Mucosa of rectum (tissue), 2 donors: ENCODE measurements around the gene CAMKMT.

Experiments
- H3K27ac ChIP-seq, 2 donors: one replicate each; pipeline ENCODE4 v1.7.0; 2013; ENCODE audit warnings: inconsistent platforms in 2 of 2, low read depth in 2 of 2, low read length in 2 of 2
- H3K27me3 ChIP-seq, 2 donors: one replicate each; pipeline ENCODE4 v1.7.0; 2013; ENCODE audit warnings: low read length in 2 of 2; ENCODE audit not compliant: control insufficient read depth in 2 of 2, insufficient read depth in 2 of 2
- H3K36me3 ChIP-seq, 2 donors: one replicate each; pipeline ENCODE4 v1.7.0; 2013; ENCODE audit warnings: low read length in 2 of 2; ENCODE audit not compliant: control insufficient read depth in 2 of 2, insufficient read depth in 2 of 2
- H3K4me1 ChIP-seq, 2 donors: one replicate each; pipeline ENCODE4 v1.7.0; 2013; ENCODE audit warnings: low read length in 2 of 2, mild to moderate bottlenecking in 1 of 2; ENCODE audit not compliant: control insufficient read depth in 2 of 2, insufficient read depth in 2 of 2
- H3K4me3 ChIP-seq, 2 donors: one replicate each; pipeline ENCODE4 v1.7.0; 2013; ENCODE audit warnings: low read length in 2 of 2
- H3K9ac ChIP-seq, 2 donors: one replicate each; pipeline ENCODE4 v1.7.0; 2013; ENCODE audit warnings: low read length in 2 of 2, low read depth in 1 of 2, mild to moderate bottlenecking in 1 of 2
- H3K9me3 ChIP-seq, 2 donors: one replicate each; pipeline ENCODE4 v1.7.0; 2013; ENCODE audit warnings: low read length in 2 of 2; ENCODE audit not compliant: control insufficient read depth in 2 of 2
- donor health status: healthy.
- donor health status: Normal muscosa, but diverticular disease.

CAMKMT gene

GRCh38 chr2:44623622-44624351 is 262.0 kb downstream of the CAMKMT start:
- Histone ChIP-seq H3K36me3 (no peaks in the 10 kb centered on the region), H3K27me3 (no peaks in the 10 kb centered on the region), H3K4me3 (no peak overlapping the region), H3K4me1 (no peaks in the 10 kb centered on the region), H3K27ac (no peak overlapping the region), H3K9me3 (no peaks in the 10 kb centered on the region), H3K9ac (no peak overlapping the region)

- no peak overlapping the region for H3K27ac ChIP-seq
- no peaks in the 10 kb centered on the region for H3K27me3 ChIP-seq
- no peak overlapping the region for H3K4me3 ChIP-seq
- no peaks in the 10 kb centered on the region for H3K36me3 ChIP-seq
- no peak overlapping the region for H3K9ac ChIP-seq
- no peaks in the 10 kb centered on the region for H3K9me3 ChIP-seq
- H3K4me1 ChIP-seq: no peaks in the 10 kb centered on the region
Measured at GRCh38 chr2:44628297-44628696, 266.6 kb downstream of the CAMKMT start.

DNA sequence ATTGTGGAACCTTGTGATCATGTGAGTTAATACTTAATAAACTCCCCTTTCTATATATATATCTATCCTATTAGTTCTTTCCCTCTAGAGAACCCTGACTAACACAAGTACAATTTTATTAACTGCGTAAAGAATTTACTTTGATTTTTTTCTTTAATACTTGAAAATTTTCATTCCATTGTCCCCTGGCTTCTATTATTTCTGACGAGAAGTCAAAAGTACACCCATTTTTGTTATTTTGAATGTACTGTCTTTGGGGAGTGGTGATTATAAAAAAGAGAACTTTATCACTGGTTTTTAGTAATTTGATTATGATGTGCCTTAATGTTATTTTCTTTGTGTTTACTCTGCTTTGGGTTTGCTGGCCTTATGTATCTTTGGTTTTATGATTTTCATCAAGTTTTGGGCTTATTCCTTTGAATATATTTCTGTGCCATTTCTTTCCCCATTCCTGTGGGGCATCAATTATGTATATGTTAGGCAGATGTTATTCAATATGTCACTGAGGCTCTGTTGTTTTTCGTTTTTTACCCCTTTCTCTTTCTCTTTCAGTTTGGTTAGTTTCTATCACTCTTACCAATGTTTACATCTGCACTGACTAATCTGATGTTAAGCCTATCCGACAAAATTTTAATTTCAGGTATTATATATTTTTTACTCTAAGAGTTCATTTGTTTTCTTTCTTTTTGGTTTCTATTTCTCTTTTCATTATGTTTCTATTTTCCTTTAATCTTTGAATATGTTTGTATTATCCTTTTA is 271.4 kb downstream of the CAMKMT start:
- Histone ChIP-seq H3K9me3 (no peaks in the 10 kb centered on the region), H3K27me3 (no peaks in the 10 kb centered on the region)

DNA sequence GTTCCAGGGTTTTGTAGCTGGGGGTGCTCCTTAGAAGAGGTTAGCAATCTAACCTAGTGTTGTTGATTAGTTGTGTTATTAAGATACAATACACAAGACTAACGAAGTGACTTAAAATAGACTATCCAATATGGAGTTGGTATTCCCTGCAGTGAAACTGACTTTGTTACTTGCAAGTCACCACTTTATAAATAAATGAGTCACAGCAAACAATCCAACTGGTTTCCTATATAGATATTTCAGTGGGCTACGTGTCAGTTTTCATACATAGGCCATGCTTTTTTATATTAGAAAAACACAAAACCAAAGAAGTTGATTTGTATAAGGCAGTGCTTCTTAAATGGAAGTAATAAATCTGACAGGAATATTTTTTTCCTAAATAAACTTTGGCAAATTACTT is 274.0 kb downstream of the CAMKMT start:
- H3K4me1 ChIP-seq: no peaks in the 10 kb centered on the region
- no peaks in the 10 kb centered on the region for H3K9me3 ChIP-seq
- H3K9ac ChIP-seq: no peak overlapping the region
- H3K36me3 ChIP-seq: no peaks in the 10 kb centered on the region
- no peak overlapping the region for H3K27ac ChIP-seq
- H3K4me3 ChIP-seq: no peak overlapping the region
- H3K27me3 ChIP-seq: no peaks in the 10 kb centered on the region

More for the DNA sequence above, 271.4 kb downstream of the CAMKMT start:
- Histone ChIP-seq H3K27ac (no peak overlapping the region), H3K4me3 (no peak overlapping the region), H3K4me1 (no peaks in the 10 kb centered on the region), H3K36me3 (no peaks in the 10 kb centered on the region), H3K9ac (no peak overlapping the region)

DNA sequence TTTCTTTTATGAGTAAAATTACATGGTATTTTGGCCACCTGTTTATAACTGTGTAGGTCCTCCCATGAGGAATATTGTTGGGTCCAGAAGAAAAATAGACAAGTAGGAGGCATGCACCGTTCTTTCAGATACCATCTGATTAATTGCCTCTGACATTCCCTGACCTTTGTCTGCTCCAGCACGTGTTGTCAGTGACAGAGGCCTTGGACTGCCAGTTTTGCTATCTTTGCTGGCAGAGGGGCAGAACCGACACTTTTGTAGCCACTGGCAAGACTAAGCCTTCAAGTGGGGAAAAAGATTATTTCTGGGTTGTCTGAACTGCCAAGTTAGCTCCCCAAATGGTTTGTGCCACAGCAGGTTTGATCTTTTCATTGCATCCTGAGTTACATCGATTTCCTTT is 276.9 kb downstream of the CAMKMT start:
- no peak overlapping the region for H3K27ac ChIP-seq
- no peak overlapping the region for H3K9ac ChIP-seq
- no peaks in the 10 kb centered on the region for H3K36me3 ChIP-seq
- H3K4me3 ChIP-seq: no peak overlapping the region
- no peaks in the 10 kb centered on the region for H3K9me3 ChIP-seq
- H3K27me3 ChIP-seq: no peaks in the 10 kb centered on the region
- no peaks in the 10 kb centered on the region for H3K4me1 ChIP-seq

GRCh38 chr2:44639399-44639798 is 277.7 kb downstream of the CAMKMT start:
- Histone ChIP-seq H3K4me3 (no peak overlapping the region), H3K27ac (no peak overlapping the region), H3K9ac (no peak overlapping the region), H3K36me3 (no peaks in the 10 kb centered on the region), H3K9me3 (no peaks in the 10 kb centered on the region), H3K4me1 (no peaks in the 10 kb centered on the region), H3K27me3 (no peaks in the 10 kb centered on the region)

DNA sequence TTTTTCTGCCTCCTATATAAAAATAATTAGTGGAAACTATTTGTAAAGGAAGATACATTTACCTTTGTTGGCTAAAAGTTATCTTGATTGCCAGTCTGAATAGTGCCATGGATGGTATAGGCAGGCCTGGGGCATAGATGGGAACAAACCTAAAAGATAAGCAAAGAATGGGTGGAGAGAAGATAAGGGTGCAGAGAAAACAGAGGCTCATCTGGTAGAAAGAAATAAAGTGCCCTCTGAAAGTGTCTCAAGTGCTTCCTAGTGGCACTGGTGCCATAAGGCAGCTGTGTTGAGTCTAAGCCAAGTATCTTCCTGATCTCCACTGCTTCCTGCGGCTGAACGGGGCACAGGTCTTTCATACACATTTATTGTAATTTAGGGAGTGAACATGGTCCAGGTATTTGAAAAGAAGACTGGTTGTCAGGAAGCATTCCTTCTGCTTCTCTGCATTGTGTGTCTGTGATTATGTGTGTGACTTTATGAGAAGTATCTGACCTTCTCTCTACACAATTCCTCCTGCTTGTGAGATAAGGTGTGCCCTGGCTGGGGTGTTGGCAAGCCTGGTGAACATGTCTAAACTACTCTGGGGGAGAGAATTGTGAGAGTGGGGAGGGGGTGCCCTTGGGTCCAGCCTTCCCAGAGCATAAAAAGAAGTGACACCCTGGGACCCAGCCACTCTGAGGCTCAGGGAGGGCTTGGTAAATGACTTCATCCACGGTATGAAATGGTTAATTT is 280.5 kb downstream of the CAMKMT start:
- Histone ChIP-seq H3K36me3 (no peaks in the 10 kb centered on the region), H3K4me1 (no peaks in the 10 kb centered on the region), H3K27ac (no peak overlapping the region), H3K27me3 (no peaks in the 10 kb centered on the region), H3K9me3 (no peaks in the 10 kb centered on the region), H3K4me3 (no peak overlapping the region), H3K9ac (no peak overlapping the region)

- H3K4me1 ChIP-seq: no peaks in the 10 kb centered on the region
- H3K9me3 ChIP-seq: no peaks in the 10 kb centered on the region
- no peak overlapping the region for H3K4me3 ChIP-seq
- no peak overlapping the region for H3K9ac ChIP-seq
- H3K27me3 ChIP-seq: no peaks in the 10 kb centered on the region
- no peak overlapping the region for H3K27ac ChIP-seq
- no peaks in the 10 kb centered on the region for H3K36me3 ChIP-seq
Measured at GRCh38 chr2:44645937-44646336, 284.2 kb downstream of the CAMKMT start.

DNA sequence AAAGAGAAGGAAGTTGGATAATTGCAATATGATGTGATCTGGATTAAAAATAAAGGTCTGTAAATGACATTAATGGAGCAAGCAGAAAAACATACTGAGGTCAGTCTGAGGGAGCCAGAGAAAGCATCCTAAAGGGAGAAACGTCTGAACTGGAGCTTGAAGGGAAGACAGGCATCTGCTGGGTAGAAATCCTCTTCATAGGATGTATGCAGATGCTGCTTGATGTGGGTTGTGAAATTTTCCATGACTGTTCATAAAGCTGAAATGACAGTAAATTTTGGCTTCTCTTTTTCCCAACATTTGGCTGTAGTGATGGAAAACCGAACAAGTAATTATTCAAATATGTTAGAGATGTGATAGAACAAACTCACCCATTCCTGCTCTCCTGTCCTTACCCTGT is 287.6 kb downstream of the CAMKMT start:
- H3K27ac ChIP-seq: no peak overlapping the region
- H3K4me1 ChIP-seq: no peaks in the 10 kb centered on the region
- no peak overlapping the region for H3K4me3 ChIP-seq
- H3K9me3 ChIP-seq: no peaks in the 10 kb centered on the region
- no peak overlapping the region for H3K9ac ChIP-seq
- H3K27me3 ChIP-seq: no peaks in the 10 kb centered on the region
- H3K36me3 ChIP-seq: no peaks in the 10 kb centered on the region

GRCh38 chr2:44650796-44651195 is 289.0 kb downstream of the CAMKMT start:
- Histone ChIP-seq H3K27me3 (no peaks in the 10 kb centered on the region), H3K4me3 (no peak overlapping the region), H3K9ac (no peak overlapping the region), H3K4me1 (no peaks in the 10 kb centered on the region), H3K36me3 (no peaks in the 10 kb centered on the region), H3K27ac (no peak overlapping the region), H3K9me3 (no peaks in the 10 kb centered on the region)
